HEK293T (cell line): ENCODE measurements around the gene UMAD1.

ENCODE experiments used
- ARNT ChIP-seq: fragments of 450-650 bp; IDR thresholded peaks from 2 replicates; pipeline ENCODE4 v1.6.1; 2017; ENCODE audit warnings: mild to moderate bottlenecking
- CTBP1 ChIP-seq: fragments of 450-650 bp; IDR thresholded peaks from 2 replicates; pipeline ENCODE4 v1.6.1; 2016; ENCODE audit warnings: borderline replicate concordance
- ELF4 ChIP-seq: fragments of 450-650 bp; IDR thresholded peaks from 2 replicates; pipeline ENCODE4 v1.6.1; 2017; ENCODE audit warnings: antibody characterized with exemption
- FOXK2 ChIP-seq: fragments of 450-650 bp; IDR thresholded peaks from 2 replicates; pipeline ENCODE4 v1.6.1; 2016; ENCODE audit warnings: mild to moderate bottlenecking
- NFRKB ChIP-seq: fragments of 450-650 bp; IDR thresholded peaks from 2 replicates; pipeline ENCODE4 v1.6.1; 2016; ENCODE audit warnings: mild to moderate bottlenecking, moderate library complexity
- SP1 ChIP-seq: fragments of 450-650 bp; IDR thresholded peaks from 2 replicates; pipeline ENCODE4 v1.6.1; 2017
- SUZ12 ChIP-seq: fragments of 450-650 bp; IDR thresholded peaks from 2 replicates; pipeline ENCODE4 v1.6.1; 2016; ENCODE audit warnings: mild to moderate bottlenecking
- ZNF384 ChIP-seq: fragments of 450-650 bp; IDR thresholded peaks from 2 replicates; pipeline ENCODE4 v1.6.1; 2016

DNA sequence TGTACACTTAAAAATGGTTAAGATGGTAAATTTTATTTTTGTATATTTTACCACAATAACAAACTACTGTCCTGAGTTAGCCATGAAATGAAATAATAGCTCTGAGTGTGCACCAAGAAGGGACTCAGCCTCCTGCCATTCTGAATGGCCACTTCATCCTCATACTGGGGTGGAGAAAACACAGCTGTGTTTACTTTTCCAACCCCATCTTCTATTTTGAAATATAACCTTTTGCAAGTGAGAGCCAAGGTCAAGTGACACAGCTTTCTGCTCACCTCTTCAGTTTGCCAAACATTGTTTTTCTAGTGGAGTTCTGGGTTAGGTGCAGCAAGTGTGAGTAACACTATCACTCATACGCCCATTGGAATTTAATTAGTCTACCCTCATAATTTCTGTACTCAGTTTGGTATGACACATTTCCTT lies 220.7 kb downstream of the UMAD1 start:
- TF ChIP-seq ELF4 (no peak), CTBP1 (no peak), NFRKB (no peak), ARNT (no peak), SUZ12 (no peak), FOXK2 (no peak), SP1 (no peak), ZNF384 (no peak)
